Measurements from ENCODE around the gene MAPK8IP1.

The MAPK8IP1 gene

GRCh38 chr11:45860764-45861510 is 24.5 kb upstream of the MAPK8IP1 start:
- DNase-seq, result no peak

- no peak for DNase-seq
Observed at GRCh38 chr11:45864041-45864440, 21.4 kb upstream of the MAPK8IP1 start.

GRCh38 chr11:45869551-45869950 is 15.9 kb upstream of the MAPK8IP1 start:
- no peak for DNase-seq

GRCh38 chr11:45870706-45871105 is 14.7 kb upstream of the MAPK8IP1 start:
- no peak for DNase-seq

GRCh38 chr11:45871638-45872037 is 13.8 kb upstream of the MAPK8IP1 start:
- no peak for DNase-seq

GRCh38 chr11:45872651-45873356 is 12.6 kb upstream of the MAPK8IP1 start:
- DNase-seq, result peak; percentile 45

- DNase-seq, result no peak
Observed at GRCh38 chr11:45876401-45876800, 9.1 kb upstream of the MAPK8IP1 start.

GRCh38 chr11:45877221-45877620 is 8.2 kb upstream of the MAPK8IP1 start:
- DNase-seq, result no peak

- DNase-seq, result no peak
Observed at GRCh38 chr11:45877845-45878244, 7.6 kb upstream of the MAPK8IP1 start.

GRCh38 chr11:45879803-45880686 is 5.4 kb upstream of the MAPK8IP1 start:
- no peak for DNase-seq

- no peak for DNase-seq
Observed at GRCh38 chr11:45880772-45881570, 4.5 kb upstream of the MAPK8IP1 start.

- no peak for DNase-seq
Observed at GRCh38 chr11:45881708-45882368, 3.6 kb upstream of the MAPK8IP1 start.

- no peak for DNase-seq
Observed at GRCh38 chr11:45884596-45885185, 760 bp upstream of the MAPK8IP1 start.

GRCh38 chr11:45885921-45886721 is 670 bp downstream of the MAPK8IP1 start:
- DNase-seq, result no peak

GRCh38 chr11:45886816-45887520 is 1.5 kb downstream of the MAPK8IP1 start:
- no peak for DNase-seq

GRCh38 chr11:45887587-45887986 is 2.1 kb downstream of the MAPK8IP1 start:
- no peak for DNase-seq

GRCh38 chr11:45889555-45889954 is 4.1 kb downstream of the MAPK8IP1 start:
- no peak for DNase-seq

GRCh38 chr11:45889966-45890365 is 4.5 kb downstream of the MAPK8IP1 start:
- DNase-seq, result no peak

GRCh38 chr11:45890886-45891550 is 5.6 kb downstream of the MAPK8IP1 start:
- DNase-seq, result no peak

- DNase-seq, result no peak
Observed at GRCh38 chr11:45892856-45893255, 7.4 kb downstream of the MAPK8IP1 start.

All from NCI-H2029 (cell line).